HG03064 (cell line): ENCODE measurements around the gene KRTAP10-9.
"Not testable (repeated sequence)": the region's sequence is repeated elsewhere in the genome, so short reads cannot be mapped to it uniquely, and the experiment has no call there.

Experiments used
- ATAC-seq: cut with Tn5 transposase; IDR thresholded peaks from one replicate; pipeline ENCODE4 v1.9.1; 2021; ENCODE audit warnings: low read depth; ENCODE audit not compliant: unreplicated experiment

The KRTAP10-9 gene

DNA sequence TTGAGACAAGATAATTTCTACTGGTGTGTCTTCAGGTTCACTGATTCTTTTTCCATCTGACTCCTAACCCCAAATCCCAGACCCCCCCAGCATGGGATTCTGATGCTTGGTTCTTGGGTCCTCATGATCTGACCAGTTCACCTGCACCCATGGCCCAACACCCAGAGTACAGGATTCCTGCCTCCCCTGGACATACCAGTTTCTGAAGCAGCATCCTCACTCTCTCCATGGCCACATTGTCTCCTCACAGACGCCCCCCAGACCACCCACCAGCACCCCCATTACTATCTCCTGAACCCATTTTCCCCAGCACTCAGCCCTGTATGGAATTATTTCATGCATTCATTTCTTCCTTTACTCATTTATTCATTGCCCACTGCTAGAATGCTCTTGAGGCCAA, 30.0 kb downstream of the KRTAP10-9 start:
- ATAC-seq = no peak

- no peak for ATAC-seq
These were observed 31.0 kb downstream of the KRTAP10-9 start, which contains the start of gene KRTAP12-3 for GRCh38 chr21:44657635-44658540. Gene KRTAP12-3 (plus strand): TSS chr21:44657932. CDS start chr21:44657980, 48 bp downstream.

DNA sequence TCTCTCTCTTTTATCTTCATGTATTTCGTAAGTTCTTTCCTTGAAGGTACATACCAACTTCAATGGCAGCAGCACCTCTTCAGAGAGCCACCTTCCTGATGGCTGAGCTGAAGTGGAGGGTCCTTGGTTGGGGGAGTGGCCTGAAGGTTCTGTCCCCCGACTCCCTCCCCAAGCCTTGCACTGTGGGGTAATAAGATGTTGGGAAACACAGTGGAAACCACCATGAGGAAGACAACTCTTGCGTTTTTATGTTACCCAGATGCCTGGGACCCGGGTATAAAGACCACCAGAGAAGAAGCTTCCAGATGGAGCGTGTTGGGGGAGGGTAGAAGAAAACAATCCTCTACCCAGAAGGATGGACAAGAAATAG, 31.6 kb downstream of the KRTAP10-9 start:
- ATAC-seq = no peak

DNA sequence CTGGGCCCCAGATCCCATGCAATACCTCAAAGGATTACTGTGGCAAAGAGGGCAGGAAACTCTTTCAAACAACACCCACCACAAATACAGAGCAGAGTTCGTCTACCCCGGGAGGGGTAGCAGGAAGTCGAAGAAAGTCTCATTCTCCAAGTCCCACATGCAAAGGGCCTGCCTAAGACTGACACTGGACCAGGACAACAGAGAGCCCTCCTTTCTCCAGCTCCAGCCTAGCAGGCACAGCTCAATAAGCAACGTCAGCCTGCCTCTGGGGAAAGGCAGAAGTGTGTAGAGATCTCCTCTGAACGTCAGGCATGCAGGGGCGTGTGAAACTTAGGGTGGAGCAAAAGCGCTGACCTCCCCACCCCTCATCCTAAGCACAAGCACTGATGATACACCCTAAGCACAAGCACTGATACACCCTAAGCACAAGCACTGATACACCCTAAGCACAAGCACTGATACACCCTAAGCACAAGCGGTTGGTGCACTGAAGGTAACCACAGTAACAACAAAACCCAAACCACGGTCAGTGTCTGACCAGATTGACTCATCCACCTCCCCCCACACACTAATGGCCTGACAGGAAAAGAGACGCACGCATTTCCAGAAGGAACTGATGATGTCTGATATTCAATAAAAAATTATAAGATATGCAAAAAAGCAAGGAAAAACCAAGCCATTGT, 32.2 kb downstream of the KRTAP10-9 start:
- ATAC-seq = no peak

DNA sequence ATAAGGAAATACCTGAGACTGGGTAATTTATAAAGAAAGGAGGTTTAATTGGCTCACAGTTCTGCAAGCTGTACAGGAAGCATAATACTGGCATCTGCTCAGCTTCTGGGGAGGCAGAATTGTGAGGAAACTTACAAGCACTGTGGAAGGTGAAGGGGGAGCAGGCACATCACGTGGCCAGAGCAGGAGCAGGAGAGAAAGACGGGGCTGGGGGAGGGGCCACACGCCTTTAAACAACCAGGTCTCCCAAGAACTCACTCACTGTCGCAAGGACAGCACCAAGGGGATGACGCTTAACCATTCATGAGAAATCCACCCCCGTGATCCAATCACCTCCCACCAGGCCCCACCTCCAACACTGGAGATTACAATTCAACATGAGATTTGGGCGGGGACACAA, 34.7 kb downstream of the KRTAP10-9 start:
- not testable (repeated sequence) for ATAC-seq

GRCh38 chr21:44664691-44665090, 37.8 kb downstream of the KRTAP10-9 start:
- no peak for ATAC-seq

DNA sequence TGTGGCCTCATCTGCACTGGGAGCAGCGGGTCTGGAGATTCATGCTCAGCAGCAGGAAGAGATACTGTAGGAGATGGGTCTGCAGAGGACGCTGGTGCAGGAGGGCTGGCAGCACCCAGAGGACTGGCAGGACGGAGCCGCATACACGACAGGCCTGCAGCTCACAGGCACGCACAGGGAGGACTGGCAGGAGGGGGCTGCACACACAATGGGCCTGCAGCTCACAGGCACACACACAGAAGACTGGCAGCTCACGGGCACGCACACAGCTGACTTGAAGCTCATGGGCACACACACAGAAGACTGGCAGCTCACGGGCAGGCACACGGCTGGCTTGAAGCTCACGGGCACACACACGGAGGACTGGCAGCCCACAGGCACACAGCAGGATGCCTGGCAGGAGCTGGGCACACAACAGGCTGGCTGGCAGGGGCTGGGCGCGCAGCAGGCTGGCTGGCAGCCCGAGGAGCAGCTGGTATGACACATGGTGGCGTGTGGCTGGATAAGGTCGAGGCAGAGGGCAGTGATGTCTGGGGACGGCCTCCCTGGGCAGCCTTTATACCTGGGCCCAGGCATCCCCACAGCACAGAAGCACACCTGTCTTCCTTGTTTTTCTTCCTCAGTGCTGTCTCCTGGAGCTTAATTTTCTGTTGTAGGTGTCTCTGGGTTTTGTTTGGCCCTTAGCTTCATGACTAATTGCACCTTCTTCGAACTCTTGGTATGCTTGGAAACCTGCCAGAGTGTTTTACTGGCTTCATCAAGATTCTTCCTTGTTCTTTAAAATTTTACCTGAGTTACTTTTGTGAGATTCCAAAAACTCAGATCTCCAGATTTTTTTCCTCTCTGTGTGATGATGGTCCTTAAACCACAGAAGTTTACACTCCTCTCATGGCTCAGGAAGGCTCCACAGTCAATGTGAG, 39.8 kb downstream of the KRTAP10-9 start, which contains the start of gene KRTAP12-2:
Gene KRTAP12-2 (minus strand): TSS at position 527 of the 920 bp plus-strand sequence. CDS start 41 bp downstream, at position 486.
- ATAC-seq = no peak

DNA sequence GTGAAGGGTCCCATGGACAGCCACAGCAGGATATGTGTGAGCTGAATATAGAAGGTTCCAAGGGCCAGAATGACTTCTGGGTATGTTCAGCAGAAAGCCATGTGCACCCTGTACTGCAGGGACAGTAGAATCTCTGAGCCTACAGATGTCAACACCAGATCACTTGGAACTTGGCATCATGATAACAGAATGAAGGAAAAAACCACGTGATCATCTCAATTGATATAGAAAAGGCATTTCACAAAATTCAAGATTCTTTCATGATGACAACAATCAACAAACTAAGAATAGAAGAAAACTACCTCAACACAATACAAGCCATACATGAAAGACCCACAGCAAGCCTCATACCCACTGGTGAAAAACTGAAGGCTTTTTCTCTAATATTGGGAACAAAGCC, 40.7 kb downstream of the KRTAP10-9 start:
- ATAC-seq = no peak

DNA sequence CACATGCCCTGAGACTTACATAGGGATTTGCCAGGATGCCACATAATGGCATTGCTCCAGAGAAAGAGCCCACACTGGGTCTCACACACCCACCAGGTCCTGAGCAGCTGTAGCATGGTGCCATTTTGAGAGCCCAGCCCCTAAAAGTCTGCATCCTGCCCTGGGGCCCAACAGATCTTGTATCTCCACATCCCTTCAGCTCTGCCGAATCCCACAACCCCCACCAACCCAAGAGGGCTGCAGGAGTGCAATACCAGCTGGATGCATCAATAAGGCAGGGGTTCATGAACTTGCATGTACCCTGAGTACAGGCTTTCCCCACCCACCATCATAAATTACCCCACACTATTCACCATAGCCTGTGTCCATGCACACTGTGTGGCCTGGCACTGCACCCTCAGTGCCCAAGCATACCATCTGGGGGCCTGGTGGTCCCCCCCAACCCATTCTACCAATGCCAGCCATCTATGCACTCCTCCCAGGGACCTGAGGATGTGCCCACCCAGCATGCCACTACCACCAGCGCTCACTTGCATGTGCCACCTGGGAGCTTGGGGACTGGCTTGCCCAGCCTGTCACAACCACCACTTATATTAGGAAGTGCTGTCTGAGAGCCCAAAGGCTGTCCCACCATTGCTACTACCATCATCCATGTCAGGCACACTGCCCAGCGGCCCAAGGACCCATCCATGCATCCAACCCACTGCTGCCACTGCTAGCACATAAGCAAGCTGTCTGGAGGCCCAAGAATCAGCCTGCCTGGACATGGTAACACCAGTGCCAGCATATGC, 43.9 kb downstream of the KRTAP10-9 start:
- no peak for ATAC-seq

DNA sequence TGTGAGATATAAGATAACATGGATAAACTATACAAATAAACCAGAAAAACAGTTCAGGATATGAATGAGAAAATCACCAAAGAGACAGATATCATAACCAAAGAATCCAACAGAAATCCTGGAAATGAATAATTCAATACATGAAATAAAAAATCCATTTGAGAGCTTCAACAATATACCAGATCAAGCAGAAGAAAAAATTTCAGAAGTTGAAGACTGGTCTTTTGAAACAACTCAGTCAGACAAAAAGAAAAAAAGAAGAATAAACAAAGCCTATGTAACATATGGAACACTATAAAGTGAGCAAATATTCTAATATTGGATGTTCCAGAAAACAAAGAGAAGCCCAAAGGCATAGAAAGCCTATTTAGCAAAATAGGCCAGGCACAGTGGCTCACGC, 45.0 kb downstream of the KRTAP10-9 start:
- ATAC-seq = no peak

DNA sequence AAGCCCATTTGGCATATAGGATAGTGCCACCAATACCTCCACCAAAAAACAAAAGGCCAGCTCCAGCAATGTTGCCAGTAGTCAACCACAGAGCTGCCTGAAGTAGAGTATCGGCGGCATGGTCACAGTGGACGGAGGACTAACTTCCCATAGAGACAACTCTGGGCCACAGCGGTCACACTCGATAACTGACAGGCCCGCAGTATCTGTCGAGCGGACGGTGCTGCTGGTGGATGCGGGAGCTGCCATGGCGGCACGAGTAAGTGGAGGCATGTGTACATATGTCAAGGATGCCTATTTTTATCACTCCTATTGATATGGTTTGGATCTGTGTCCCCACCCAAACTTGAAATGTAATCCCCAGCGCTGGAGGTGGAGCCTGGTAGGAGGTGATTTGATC, 51.0 kb downstream of the KRTAP10-9 start:
- ATAC-seq = no peak
